Lung (tissue), 16 donors: ENCODE measurements around the gene PLAAT3. TPM values are rescaled to one million over a fixed set of nuclear protein-coding genes. Genes with fewer than 3 reads are reported as not detected.

ENCODE experiments used
- ATAC-seq: fragments of 200-7000 bp; cut with Tn5 transposase; one replicate; pipeline ENCODE4 v1.9.1; 2020; ENCODE audit warnings: moderate number of reproducible peaks; ENCODE audit not compliant: insufficient read depth, low FRiP score
- DNase-seq, 3 donors: peaks; one replicate each; pipeline ENCODE4 v3.0.0-alpha.2; 2013 to 2017
- H3K27ac ChIP-seq, 2 donors: one replicate each; pipeline ENCODE4 v1.5.1; 2013; ENCODE audit warnings: mild to moderate bottlenecking in 2 of 2, moderate library complexity in 2 of 2, control low read depth in 1 of 2, inconsistent platforms in 1 of 2, low read depth in 1 of 2, low read length in 1 of 2
- H3K27me3 ChIP-seq, 3 donors: one replicate each; pipeline ENCODE4 v1.5.1; 2013; ENCODE audit warnings: low read length in 2 of 3; ENCODE audit not compliant: control insufficient read depth in 3 of 3, insufficient read depth in 3 of 3
- H3K36me3 ChIP-seq, 4 donors: one replicate each; pipeline ENCODE4 v1.5.1; 2013; ENCODE audit warnings: low read length in 4 of 4, mild to moderate bottlenecking in 1 of 4, moderate library complexity in 1 of 4; ENCODE audit not compliant: control insufficient read depth in 4 of 4, insufficient read depth in 4 of 4
- H3K4me1 ChIP-seq, 5 donors: one replicate each; pipeline ENCODE4 v1.5.1; 2013; ENCODE audit warnings: low read length in 5 of 5, mild to moderate bottlenecking in 2 of 5, moderate library complexity in 1 of 5; ENCODE audit not compliant: control insufficient read depth in 5 of 5, insufficient read depth in 5 of 5
- H3K4me3 ChIP-seq: one replicate; pipeline ENCODE4 v1.5.1; 2013; ENCODE audit warnings: mild to moderate bottlenecking, control low read depth, moderate library complexity
- H3K9ac ChIP-seq, 2 donors: one replicate each; pipeline ENCODE4 v1.5.1; 2013; ENCODE audit warnings: low read length in 2 of 2, control low read depth in 1 of 2; ENCODE audit not compliant: insufficient read depth in 1 of 2
- H3K9me3 ChIP-seq, 4 donors: one replicate each; pipeline ENCODE4 v1.5.1; 2013; ENCODE audit warnings: low read length in 3 of 4, mild to moderate bottlenecking in 1 of 4, moderate library complexity in 1 of 4; ENCODE audit not compliant: control insufficient read depth in 4 of 4, insufficient read depth in 3 of 4
- CTCF ChIP-seq: IDR thresholded peaks from 2 replicates; pipeline ENCODE4 v1.5.1; 2012; ENCODE audit warnings: mild to moderate bottlenecking; ENCODE audit errors: control extremely low read depth, extremely low read depth
- WGBS, 2 donors: extraction: QIAGEN DNeasy Blood & Tissue Kit; methylation state at CpG; one replicate each; pipeline ENCODE4 v1.1.7; 2013; 5-methylcytosine and 5-hydroxymethylcytosine counted together
- long read RNA-seq, 5 donors: transcript quantifications; one replicate each; lab custom pipeline, GENCODE V29; 2026
- polyA plus RNA-seq, 2 donors: library from polyadenylated mRNA; stranded (reverse); fragments of 200-250 nt; gene quantifications; one replicate each; pipeline ENCODE4 v1.2.1, GENCODE V29; 2013
- total RNA-seq, 2 donors: library from RNA; depleted of rRNA in 1 of 2; stranded (reverse); fragments of >200 nt in 1 of 2; gene quantifications; one replicate each; pipeline ENCODE4 v1.2.1, GENCODE V29; 2014 to 2021
- donor health status: control.
- donor health status: control.
- donor health status: Bipolar disorder and iron deficiency.
- donor health status: healthy.
- donor health status: DM: yes; HTN: yes; CAD: no.

Gene PLAAT3
- total RNA-seq: 100 to 1,000 TPM in 1 of 2 donors, 10 to 100 TPM in 1; 12.7 to 124 TPM
- 100 to 1,000 TPM in 1 of 2 donors, 10 to 100 TPM in 1; 55.5 to 232 TPM for polyA plus RNA-seq
- long read RNA-seq, donor 1, partial matches to known transcripts: 0 of 1 reads
- long read RNA-seq, donor 1, other reads (novel, unspliced or antisense): 0 of 1 reads
- long read RNA-seq, donor 2, partial matches to known transcripts: 0 of 1 reads
- long read RNA-seq, donor 2, other reads (novel, unspliced or antisense): 0 of 1 reads
- long read RNA-seq, donor 3, partial matches to known transcripts: 0 of 1 reads
- long read RNA-seq, donor 3, other reads (novel, unspliced or antisense): 0 of 1 reads
- long read RNA-seq, donor 4, transcript PLA2G16-203 (5 exons, 1,099 nt): major isoform, 5 of 5 reads
- long read RNA-seq, donor 4, partial matches to known transcripts: 0 of 5 reads
- long read RNA-seq, donor 4, other reads (novel, unspliced or antisense): 0 of 5 reads
- long read RNA-seq, donor 5, transcript PLA2G16-203 (5 exons, 1,099 nt): major isoform, 5 of 7 reads
- long read RNA-seq, donor 5, partial matches to known transcripts: 0 of 7 reads
- long read RNA-seq, donor 5, other reads (novel, unspliced or antisense): 0 of 7 reads

GRCh38 chr11:63614136-63614671 is at the start of gene PLAAT3:
Gene PLAAT3, minus strand, starts transcription at chr11:63614433. Its CDS starts 419 bp downstream, at chr11:63614014.
- Histone ChIP-seq H3K27me3 (peaks cover 0 to 17% (median 2%) of the 10 kb centered on the region in 3 donors), H3K4me1 (peaks cover 0 to 15% (median 3%) of the 10 kb centered on the region in 5 donors), H3K36me3 (no peaks in the 10 kb centered on the region), H3K27ac (peak within 1 kb of the TSS; percentile 68 to 85), H3K9me3 (no peaks in the 10 kb centered on the region), H3K9ac (no peak within 1 kb of the TSS), H3K4me3 (peak within 1 kb of the TSS; percentile 55)
- DNase-seq (peak in 2 of 3 donors; percentile 24 to 38), ATAC-seq (peak; percentile 88)
- 0% methylated on average over 49 to 53 of the region's 53 CpGs for WGBS, 2 donors
- no peak for TF ChIP-seq CTCF

GRCh38 chr11:63663809-63664208 is 49.6 kb upstream of the PLAAT3 start:
- H3K4me1 ChIP-seq: peaks cover 0 to 25% (median 0%) of the 10 kb centered on the region in 5 donors
- 0% methylated on average over 1 of the region's 1 CpG for WGBS, 2 donors

GRCh38 chr11:63660972-63661371 is 46.7 kb upstream of the PLAAT3 start:
- no peaks in the 10 kb centered on the region for H3K9me3 ChIP-seq
- H3K36me3 ChIP-seq: peaks cover 0 to 8% (median 3%) of the 10 kb centered on the region in 4 donors
- H3K27ac ChIP-seq: no peak overlapping the region
- DNase-seq (no peak), ATAC-seq (no peak)
- H3K4me3 ChIP-seq: no peak overlapping the region
- H3K9ac ChIP-seq: no peak overlapping the region
- WGBS, 2 donors: 67 to 91% methylated on average over 8 of the region's 8 CpGs
- H3K4me1 ChIP-seq: peaks cover 0 to 11% (median 0%) of the 10 kb centered on the region in 5 donors
- H3K27me3 ChIP-seq: no peaks in the 10 kb centered on the region
- no peak for TF ChIP-seq CTCF

More at GRCh38 chr11:63663809-63664208, 49.6 kb upstream of the PLAAT3 start:
- Histone ChIP-seq H3K9me3 (no peaks in the 10 kb centered on the region), H3K36me3 (no peaks in the 10 kb centered on the region), H3K9ac (no peak overlapping the region), H3K4me3 (no peak overlapping the region), H3K27ac (no peak overlapping the region), H3K27me3 (no peaks in the 10 kb centered on the region)
- TF ChIP-seq CTCF: no peak
- DNase-seq: no peak
- ATAC-seq: no peak
